ENCODE data around the gene C3orf80.

DNA sequence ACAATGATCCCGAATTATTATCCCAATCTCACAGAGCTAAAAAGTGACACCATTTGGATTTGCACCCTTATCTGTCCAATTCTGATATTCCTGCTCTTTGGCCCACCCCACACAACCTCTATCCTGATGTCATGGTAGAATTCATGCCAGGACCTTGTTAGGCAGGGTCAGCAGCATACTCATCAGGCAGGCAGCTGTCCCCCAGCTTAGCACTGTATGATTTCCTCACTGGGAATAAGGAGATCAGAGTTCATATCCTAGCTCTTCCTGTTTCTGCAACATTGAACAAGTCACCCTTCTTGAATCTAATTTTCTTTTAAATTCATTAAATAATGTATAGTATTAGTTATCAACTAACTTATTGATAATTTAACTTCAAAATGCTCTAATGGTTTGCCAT, 12.0 kb upstream of the C3orf80 start:
- TF ChIP-seq POLR2AphosphoS5 (IDR thresholded peaks at IDR 0.05; ENCODE audit: low read depth, low read length) (no peak), SIN3A (IDR thresholded peaks at IDR 0.05; ENCODE audit: borderline replicate concordance, insufficient read depth, low read length) (no peak), TAF1 (IDR thresholded peaks at IDR 0.05; ENCODE audit: borderline replicate concordance, insufficient read depth, low read length) (no peak)

All from PFSK-1 (cell line).